HG02852 (cell line): ENCODE measurements around the gene PDE2A.

Source experiments
- ATAC-seq: cut with Tn5 transposase; IDR thresholded peaks from one replicate; pipeline ENCODE4 v1.9.1; 2021; ENCODE audit warnings: mild to moderate bottlenecking, moderate library complexity; ENCODE audit not compliant: unreplicated experiment

The PDE2A gene

GRCh38 chr11:72684236-72684912 lies 10.2 kb upstream of the PDE2A start:
- peak; percentile 55 for ATAC-seq

- peak; percentile 50 for ATAC-seq
Measured at GRCh38 chr11:72683782-72684200, 9.6 kb upstream of the PDE2A start.

GRCh38 chr11:72682858-72683243 lies 8.6 kb upstream of the PDE2A start:
- ATAC-seq = no peak

- ATAC-seq = no peak
Measured at GRCh38 chr11:72682238-72682857, 8.1 kb upstream of the PDE2A start.

GRCh38 chr11:72681226-72682153 lies 7.3 kb upstream of the PDE2A start:
- no peak for ATAC-seq

- ATAC-seq = no peak
Measured at GRCh38 chr11:72680624-72681158, 6.5 kb upstream of the PDE2A start.

GRCh38 chr11:72679869-72680268 lies 5.6 kb upstream of the PDE2A start:
- ATAC-seq = no peak

GRCh38 chr11:72678524-72678923 lies 4.3 kb upstream of the PDE2A start:
- ATAC-seq = no peak

GRCh38 chr11:72676861-72677341 lies 2.7 kb upstream of the PDE2A start:
- ATAC-seq = no peak

- no peak for ATAC-seq
Measured at GRCh38 chr11:72675221-72675620, 999 bp upstream of the PDE2A start.

- ATAC-seq = no peak
Measured at GRCh38 chr11:72673284-72673942, 809 bp downstream of the PDE2A start.

GRCh38 chr11:72672597-72673238 lies 1.5 kb downstream of the PDE2A start:
- ATAC-seq = no peak

GRCh38 chr11:72671152-72672099 lies 2.8 kb downstream of the PDE2A start:
- no peak for ATAC-seq

- no peak for ATAC-seq
Measured at GRCh38 chr11:72670041-72670440, 4.2 kb downstream of the PDE2A start.

- ATAC-seq = no peak
Measured at GRCh38 chr11:72669527-72669926, 4.7 kb downstream of the PDE2A start.

- ATAC-seq = peak; percentile 90
Measured at GRCh38 chr11:72668629-72669347, 5.4 kb downstream of the PDE2A start.

- ATAC-seq = no peak
Measured at GRCh38 chr11:72665911-72666472, 8.2 kb downstream of the PDE2A start.

- no peak for ATAC-seq
Measured at GRCh38 chr11:72662036-72662435, 12.2 kb downstream of the PDE2A start.
